Stimulated activated CD4-positive, alpha-beta T cell treated with anti-CD3 and anti-CD28 coated beads, TNF-alpha, amount 100 ng/mL, for 1 hour (primary cell): ENCODE results near the gene KLK4.
"Not testable (repeated sequence)": the region's sequence is repeated elsewhere in the genome, so short reads cannot be mapped to it uniquely, and the experiment has no call there.

Experiments
- DNase-seq, 3 donors: peaks; one replicate each; pipeline ENCODE4 v3.0.0-alpha.2; 2020; ENCODE audit warnings: low read depth in 3 of 3, low spot score in 1 of 3

KLK4 gene

DNA sequence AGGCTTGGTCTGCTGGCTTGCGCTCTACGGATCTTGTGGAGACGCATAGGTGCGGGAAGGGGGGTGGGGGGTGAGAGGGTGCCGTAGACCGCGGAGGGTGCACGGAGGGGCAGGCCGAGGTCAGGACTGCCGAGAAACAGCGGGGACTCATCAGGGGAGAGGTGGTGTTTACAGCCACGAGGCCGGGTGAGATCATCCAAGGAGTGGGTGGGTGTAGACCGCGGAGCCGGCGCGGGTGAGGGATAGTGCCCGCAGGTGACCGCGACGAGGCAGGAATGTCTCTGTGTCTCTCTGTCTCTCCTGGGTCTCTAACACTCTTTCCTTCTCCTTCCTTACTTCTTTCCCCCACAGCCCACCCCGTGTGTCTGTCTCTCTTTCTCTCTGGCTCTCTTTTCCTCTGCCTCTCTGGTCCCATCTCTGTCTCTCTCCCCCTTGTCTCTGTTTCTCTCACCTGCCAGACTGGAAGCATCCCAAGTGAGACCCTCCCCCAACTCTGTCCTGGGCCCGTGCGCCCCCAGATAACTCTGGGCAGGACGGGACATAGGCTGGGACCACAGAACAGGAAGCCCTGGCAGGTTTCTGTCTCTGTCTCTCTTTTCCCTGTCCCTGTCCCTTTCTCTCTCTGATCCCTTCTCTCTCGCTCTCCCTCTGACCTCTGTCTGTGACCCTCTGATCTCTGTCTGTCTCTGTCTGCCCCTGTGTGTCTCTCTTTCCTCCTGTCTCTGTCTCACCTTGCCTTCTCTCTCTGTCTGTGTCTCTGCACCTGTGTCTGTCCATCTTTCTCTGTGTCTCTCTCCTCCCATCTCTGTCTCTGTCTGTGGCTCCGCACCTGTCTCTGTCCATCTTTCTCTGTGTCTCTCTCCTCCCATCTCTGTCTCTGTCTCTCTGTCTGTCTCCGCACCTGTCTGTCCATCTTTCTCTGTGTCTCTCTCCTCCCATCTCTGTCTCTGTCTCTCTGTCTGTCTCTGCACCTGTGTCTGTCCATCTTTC is 1.8 kb upstream of the KLK4 start:
- no peak for DNase-seq

DNA sequence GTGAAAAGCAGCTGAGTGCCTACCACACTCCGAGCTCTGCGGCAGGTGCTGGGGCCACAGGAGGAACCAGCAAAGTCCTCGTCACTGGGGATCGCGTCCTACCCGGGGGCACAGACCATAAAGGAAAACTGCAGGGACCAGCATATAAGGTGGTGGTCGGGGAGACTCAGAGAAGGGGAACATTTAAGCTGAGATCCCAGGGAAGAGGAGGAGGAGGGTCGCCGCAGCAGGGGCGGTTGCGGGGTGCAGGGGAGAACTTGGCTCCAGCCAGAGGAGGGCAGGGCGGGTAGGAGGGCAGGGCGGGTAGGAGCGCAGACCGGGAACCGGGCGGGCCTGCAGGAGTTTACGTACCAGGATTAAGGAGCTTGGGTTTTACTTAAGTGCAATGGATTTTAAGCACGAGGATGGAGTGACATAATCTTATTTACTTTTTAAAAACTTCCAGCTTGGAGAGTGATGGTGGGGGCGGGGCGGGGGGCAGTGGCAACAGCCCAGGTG is 956 bp upstream of the KLK4 start:
- no peak for DNase-seq

DNA sequence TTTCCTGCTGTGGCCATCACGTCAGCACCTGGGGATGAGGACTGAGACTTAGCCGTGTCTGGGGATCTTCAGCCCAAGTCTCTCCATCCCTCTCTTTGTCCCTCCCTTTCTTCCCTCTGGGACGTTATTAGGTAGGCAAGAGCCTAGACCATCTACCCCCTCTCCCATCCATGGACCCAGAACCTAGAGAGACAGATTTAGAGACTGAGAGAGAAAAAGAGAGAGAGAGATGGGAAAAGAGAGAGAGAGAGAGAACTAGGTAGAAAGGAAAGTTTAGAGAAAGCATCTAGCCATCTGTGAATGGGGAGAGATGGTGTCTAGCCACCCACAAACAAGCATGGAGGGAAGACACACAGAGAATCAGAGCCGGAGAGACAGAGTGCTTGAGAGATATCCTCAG is 473 bp downstream of the KLK4 start:
- DNase-seq: no peak

DNA sequence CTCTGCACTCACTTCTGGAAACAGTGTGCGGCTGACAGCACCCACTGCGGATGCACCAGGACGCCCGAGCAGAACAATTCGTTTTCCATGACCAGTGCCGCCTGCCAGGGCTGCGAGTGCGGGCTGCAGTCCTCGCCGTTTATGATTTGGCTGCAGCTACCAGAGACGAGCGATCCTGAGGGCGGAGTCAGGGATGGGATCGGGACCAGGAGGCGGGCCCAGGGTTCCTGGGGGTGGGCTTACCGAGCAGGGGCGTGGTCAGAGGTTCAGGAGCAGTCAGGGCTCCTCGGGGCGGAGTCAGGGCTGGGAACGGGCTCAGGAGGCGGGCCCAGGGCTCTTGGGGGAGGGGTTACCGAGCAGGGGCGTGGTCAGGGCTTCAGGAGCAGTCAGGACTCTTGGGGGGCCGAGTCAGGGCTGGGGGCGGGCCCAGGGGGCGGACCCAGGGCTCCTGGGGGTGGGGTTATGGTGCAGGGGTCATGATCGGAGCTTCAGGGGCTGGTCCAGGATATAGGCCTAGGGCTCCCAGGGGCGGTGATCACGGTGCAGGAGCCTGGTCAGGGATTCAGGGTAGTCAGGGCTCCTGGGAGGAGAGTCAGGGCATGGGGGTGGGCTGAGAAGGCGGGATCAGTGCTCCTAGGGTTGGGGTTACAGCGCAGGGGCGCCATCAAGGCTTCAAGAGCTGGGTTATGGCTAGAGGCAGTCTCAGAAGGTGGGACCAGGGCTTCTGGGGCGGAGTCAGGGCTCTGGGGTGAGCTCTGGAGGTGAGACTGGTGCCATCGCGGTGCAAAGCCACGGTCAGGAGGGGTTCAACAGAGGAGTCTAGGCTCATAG is 1.7 kb downstream of the KLK4 start:
- DNase-seq: peak in 1 of 3 donors; percentile 10

DNA sequence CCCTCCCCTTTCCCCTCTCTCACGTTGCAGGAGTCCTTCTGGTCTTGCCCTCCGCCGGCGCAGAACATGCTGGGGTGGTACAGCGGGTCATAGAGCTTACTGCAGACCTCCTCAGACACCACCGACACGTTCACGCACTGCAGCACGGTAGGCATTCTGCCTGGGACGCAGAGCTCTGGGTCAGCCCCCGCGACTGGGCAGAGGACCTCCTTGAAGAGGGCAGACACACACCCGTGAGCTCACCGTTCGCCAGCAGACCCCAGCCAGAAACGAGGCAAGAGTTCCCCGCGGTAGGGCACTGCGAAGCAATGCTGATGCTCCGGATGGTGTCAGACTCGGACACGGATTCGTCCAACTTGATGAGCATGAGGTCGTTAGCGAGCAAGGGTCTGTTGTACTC is 2.9 kb downstream of the KLK4 start:
- DNase-seq: no peak

DNA sequence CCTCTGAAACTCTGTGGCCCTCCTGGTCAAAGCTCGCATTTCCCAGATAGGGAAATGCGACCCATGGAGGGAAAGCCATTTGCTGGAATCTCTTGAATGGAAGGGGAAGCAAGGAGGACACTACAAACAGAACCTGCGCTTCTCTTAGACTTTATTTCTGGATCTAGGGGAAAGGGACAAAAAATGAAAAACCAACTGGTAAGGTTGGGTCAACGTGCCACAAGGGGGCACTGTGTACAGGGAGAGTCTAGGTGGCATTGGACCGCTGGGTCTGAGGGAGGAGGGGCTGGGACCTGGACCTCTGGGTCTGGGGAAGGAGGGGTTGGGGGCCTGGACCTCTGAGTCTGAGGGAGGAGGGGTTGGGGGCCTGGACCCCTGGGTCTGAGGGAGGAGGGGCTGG is 5.0 kb downstream of the KLK4 start:
- DNase-seq: peak in 1 of 3 donors; percentile 22

DNA sequence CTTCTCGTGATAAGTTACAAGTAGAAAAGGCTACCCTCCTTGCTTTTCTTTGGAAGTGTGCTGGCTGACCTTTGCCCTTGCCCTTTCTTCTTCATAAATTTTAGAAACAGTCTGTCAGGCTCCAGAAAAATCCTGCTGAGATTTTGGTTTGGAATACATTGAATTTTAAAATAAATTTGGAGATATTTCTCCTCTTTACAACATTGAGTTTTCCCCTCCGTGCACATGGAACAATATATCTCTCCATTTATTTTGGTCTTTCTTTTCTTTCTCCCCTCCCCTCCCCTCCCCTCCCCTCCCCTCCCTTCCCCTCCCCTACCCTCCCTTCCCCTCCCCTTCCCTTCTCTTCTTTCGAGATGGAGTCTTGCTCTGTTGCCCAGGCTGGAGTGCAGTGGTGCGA is 8.6 kb downstream of the KLK4 start:
- DNase-seq: no peak

DNA sequence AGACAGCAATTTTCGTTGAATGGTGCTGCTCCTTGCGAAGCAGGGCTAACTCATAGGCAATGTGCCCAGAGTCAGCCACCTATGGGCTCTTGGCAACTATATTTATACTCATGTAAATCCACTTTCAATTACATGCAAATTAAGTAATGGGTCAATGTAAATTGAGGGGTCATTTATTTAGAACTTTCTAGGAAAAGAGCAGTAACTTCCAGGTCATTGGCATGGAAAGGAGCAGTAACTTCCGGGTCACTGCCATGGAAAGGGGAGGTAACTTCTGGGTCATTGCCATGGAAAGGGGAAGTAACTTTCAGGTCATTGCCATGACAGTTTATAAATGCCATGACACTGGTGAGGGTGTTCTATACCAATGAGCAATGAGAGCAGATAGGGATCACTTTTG is 11.6 kb downstream of the KLK4 start:
- DNase-seq: no peak

DNA sequence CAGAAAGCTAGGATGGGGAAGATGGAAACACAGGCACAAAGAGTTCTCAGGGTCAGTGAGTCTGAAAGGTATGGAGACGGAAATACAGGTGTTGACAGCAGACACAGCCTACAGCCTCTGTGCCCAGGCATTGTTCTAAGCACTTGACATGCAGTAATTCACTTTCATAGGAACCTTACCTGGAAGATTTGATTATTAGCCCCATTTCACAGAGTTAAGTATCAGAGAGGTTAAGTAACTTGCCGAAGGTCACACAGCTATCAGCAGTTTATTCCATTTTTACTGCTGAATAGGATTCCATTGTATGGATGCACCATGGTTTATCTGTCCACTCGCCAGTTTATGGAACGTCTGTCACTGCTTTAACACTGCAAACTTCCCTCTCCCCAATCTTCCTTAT is 13.2 kb downstream of the KLK4 start:
- DNase-seq: no peak

DNA sequence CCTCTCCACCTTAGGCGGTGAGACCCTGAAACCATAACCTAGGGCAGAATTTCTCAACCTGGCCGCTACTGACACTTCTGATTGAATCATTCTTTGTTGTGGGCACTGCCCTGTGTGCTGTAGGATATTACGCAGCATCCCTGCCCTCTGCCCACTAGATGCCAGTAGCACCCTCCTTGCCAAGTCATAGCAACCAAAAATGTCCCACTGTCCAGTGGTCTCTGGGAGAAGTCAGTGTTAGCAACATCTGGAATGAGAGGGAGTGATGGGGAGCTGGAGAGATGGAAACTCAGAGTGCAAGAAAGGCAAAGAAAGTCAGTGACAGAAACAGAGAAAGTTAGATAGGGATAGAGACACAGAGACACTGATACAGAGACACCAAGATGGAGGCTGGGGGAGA is 13.6 kb downstream of the KLK4 start:
- DNase-seq: no peak

DNA sequence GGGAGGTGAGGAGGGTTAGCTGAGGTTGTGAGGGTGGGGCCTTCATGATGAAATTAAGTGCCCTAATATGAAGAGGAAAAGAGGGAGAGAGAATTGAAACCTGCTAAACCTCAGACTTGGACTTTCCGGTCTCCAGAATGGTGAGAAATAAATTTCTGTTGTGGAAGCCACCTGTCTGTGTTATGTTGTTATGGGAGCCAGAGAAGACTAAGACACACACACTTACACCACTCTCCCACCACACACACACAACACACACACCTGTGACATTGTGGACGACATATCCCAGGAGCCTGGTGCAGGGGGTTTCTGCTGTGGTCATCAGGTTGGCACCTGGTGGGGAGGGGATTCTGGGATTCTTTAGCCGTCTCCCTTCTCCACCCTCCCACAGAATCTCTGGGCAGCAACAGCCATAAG is 14.0 kb downstream of the KLK4 start:
- no peak for DNase-seq

DNA sequence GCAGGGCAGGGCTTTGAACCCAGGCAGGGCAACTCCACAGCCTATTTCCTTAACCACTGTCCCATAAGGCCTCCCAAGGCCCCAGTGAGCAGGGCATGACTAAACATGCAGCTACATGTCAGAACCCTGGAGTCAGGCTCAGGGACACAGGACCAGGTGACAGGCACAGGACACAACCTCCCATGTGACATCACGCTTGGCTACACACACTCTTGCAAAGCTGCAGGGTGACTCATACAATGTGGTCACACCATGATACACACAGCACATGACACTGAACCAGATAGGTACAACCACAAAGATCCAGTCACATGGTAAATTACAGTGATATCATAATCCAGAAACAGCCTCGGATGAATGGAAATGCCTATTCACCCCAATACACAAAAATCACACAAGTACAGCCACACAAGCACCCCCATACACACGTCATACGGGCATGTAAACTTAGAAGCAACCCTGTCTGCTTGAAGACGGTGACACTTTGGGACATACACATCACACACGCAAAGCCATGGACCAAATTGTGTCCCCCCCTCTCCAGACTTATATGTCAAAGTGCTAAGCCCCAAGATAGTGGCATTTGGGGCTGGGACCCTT is 14.5 kb downstream of the KLK4 start:
- DNase-seq: no peak

DNA sequence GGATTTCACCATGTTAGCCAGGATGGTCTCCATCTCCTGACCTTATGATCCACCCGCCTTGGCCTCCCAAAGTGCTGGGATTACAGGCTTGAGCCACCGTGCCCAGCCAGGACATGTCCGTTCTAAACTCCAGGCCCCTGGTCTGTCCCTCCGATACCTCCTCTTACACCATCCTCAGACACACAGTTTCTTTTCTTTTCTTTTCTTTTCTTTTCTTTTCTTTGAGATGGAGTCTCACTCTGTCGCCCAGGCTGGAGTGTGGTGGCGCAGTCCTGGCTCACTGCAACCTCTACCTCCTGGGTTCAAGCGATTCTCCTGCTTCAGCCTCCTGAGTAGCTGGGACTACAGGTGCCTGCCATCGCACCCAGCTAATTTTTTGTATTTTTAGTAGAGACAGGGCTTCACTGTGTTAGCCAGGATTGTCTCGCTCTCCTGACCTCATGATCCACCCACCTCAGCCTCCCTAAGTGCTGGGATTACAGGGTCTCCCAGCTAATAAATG is 15.1 kb downstream of the KLK4 start:
- not testable (repeated sequence) for DNase-seq

DNA sequence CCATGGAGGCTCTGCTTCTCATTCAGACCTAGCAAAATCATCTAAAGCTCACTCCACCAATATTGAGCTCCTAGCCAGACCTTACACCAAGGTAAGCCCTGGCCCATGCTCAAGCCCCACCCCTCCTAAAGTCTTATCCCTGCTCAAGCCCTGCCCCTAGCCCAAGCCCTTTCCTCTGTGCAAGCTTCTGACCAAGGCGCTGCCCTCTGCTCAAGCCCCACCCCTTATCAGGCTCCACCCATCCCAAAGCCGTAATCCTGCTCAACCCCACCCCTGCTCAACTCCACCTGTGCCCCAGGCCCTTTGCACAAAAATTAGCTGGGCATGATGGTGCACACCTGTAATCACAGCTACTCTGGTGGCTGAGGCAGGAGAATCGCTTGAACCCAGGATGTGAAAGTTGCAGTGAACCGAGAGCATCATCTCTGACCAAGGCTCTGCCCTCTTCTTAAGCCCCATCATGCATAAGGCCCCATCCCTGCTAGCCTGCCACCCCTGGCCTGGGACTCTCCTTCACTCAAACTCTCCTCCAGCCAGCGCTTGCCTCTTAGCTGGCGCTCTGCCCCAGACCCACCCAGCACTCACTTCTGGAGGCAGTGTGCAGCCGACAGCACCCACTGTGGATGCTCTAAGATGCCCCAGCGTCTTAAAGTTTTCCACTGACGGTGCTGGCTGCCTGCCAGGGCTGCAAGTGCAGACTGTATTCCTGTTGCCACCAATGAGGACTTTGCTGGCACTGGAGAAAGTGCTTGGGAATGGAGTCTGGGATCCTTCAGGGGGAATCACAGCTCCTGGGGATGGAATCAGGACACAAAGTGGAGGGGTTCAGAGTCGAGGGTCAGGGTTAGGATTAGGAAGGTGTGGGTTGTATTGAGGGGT is 16.5 kb downstream of the KLK4 start:
- DNase-seq: no peak

DNA sequence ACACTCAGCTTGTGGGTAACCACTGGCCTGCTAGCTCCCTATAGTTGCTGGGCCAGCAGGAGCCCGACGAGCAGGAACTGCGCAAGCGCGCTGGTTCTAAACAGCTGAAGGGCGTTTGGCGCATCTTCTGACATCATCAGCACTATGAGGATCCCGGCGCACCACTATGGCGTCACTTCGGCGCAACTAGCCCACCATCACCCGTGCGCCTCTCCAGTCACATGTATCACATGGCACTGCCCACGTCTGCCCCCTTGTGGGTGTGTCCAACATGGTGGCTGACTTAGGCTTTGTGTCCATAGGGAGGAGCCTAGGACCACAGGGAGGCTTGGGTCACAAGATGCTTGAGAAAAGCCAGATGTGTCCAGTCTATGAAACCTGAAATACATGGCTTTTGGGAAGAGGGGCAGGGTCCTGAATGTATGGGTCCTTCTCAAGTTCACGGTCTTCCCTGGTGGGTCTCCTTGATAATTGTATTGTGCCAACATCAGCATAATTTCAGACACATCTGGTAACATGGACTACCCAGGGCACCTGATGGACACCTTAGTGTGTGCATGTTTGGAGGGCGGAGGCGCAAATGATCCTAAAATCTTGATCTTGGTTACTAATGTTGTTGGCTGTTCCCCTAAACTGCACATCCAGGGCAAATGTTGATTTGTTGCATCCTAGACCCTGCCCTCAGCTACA is 18.0 kb downstream of the KLK4 start:
- no peak for DNase-seq

DNA sequence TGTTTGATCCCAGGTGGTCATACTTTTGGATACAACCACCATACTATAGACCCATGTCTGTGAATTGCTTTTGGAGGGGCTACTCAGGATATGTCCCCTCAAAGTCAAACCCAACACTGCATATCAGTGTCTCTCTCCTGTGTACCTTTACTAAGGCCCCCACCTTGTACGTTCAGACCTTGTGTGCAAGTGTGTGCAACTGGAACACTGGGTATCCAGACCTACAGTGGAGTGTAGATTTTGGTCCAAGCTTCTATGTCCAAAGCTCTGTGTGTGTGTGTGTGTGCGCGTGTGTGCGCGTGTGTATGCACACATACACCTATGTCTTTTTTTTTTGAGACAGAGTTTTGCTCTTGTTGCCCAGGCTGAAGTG is 20.0 kb downstream of the KLK4 start:
- no peak for DNase-seq

DNA sequence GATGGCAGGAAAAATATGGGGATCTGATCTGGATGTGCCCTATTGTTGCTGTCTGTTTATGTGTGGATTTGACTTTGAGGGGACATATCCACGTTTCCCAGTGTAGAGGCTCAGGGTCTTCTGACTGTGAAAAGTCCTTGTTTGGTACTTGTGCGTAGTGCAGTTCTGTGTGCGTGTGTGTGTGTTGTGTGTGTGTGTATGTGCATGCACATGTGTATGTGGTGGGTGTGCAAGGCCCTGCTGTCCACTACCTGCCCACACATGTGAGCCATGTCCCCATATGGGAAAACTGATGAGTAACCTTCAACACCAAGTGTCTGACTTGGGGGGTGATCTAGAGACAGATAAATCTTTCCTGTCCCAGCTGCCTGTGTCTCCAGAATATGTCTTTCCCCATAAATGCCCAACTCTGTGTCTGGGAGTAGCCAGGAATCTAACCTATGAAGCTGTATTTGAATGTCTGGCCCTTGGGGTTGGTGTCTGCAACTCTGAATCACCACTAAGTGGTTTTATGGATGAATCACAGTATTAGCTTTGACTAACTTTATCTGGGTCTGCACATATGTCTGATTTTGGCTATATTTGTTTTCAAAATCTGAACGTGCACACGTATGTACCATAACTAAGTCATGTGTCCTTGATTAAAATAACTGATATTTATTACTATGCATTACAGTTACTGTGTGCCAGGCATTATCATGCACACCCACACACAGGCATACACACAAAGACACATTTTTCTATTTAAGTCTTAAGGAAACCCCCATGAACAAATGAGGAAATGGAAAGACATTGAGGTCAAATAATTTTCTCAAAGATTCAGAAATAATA is 20.6 kb downstream of the KLK4 start:
- no peak for DNase-seq

DNA sequence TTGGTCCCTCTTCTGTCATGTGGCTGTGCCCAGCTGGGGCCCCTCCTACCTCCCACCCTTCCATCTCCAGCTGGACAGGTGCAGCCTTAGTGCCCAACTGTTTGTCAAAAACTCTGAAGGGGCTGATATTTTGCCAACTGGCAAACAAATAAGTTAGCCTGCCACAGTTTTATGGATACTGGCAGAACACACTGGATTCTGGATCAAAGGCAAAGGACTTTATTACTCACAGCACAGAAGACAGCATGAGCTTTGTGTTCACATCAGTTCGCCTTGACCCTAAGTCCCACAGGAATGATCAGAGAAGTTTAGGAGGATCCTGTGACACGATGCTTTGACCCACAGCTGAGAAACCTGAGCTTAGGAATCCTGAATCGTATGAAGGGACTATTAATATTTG is 21.6 kb downstream of the KLK4 start:
- DNase-seq: no peak

DNA sequence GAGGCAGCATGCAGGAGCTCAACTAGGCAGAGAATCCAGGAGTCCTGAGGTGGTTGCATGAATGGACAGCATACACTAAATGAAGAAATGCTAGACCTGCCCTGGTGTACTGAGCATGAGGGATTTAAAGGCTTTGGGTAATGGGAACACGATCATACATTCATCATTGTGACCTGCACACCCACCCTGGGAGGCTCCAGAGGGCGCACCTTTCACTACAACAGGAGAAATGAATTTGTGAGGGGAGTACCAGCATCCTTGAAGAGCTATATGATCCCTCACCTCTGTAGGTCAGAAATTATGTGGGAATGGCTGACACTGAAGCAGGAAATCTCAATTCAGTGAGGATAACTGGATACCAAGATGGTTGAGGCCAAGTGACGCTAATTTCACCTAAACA is 29.0 kb downstream of the KLK4 start:
- DNase-seq: no peak
